ENCODE measurements around the gene CDK19.

The CDK19 gene

DNA sequence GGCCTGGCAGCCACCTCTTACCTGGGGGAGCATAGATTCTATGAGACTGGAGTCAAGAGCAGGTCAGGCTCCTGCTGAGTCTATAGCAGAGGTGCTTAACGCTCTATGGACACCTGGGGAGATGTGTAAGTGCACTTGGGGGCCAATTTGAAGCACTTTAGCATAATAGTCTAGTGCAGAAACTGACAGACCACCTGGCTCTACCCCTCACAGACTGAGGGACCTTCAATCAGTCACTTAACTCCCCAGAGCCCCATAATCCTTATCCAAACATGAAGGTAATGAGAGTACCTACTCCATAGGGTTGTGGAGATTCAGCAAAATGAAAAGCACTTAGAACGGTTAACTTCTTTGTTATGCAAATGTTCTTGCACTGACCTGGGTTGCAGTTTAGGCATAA is 251.6 kb downstream of the CDK19 start:
- no peak overlapping the region for H3K9ac ChIP-seq (ENCODE audit: low read length in 2 of 2)
- peaks cover 11% of the 10 kb centered on the region for H3K4me1 ChIP-seq (ENCODE audit: control insufficient read depth, insufficient read depth, low read length)
- no peak overlapping the region for H3K4me3 ChIP-seq (ENCODE audit: low read length in 2 of 2)
- no peaks in the 10 kb centered on the region for H3K27me3 ChIP-seq (ENCODE audit: control insufficient read depth in 1 of 2, insufficient read depth in 2 of 2, low read length in 2 of 2)
- H3K36me3 ChIP-seq (ENCODE audit: control insufficient read depth in 2 of 2, insufficient read depth in 2 of 2, low read length in 2 of 2): no peaks in the 10 kb centered on the region
- H3K9me3 ChIP-seq (ENCODE audit: control insufficient read depth in 2 of 2, low read length in 2 of 2): no peaks in the 10 kb centered on the region
- H3K27ac ChIP-seq (ENCODE audit: low read length): no peak overlapping the region

DNA sequence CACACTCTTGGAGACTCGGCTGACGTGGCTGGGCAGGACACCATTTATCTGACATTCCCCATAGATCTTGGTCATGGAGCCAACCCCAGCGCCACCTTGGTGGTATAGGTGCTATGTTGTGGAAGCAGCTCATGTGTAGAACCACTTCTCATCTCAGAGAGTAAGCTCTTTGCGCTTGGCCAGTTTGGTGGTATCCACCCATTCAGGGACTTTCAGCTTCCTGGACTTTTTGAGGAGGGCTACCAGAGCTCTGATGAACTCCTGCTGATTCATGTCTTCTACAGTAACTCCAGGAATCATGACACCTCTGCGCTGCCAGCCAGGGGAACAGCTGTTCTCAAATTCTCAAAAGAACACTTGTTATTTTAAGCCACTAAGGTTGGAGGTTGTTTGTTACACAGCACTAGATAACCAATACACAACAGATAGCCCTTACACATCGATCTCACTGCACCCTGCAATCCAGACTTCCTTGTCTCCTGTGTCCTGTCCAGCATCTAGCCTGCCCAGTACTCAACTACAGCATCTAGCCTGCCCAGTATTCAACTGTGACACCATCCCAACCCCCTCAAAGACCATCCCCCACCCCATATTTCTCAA is 252.9 kb downstream of the CDK19 start:
- Histone ChIP-seq H3K9me3 (ENCODE audit: control insufficient read depth in 2 of 2, low read length in 2 of 2) (no peaks in the 10 kb centered on the region), H3K9ac (ENCODE audit: low read length in 2 of 2) (no peak overlapping the region), H3K27ac (ENCODE audit: low read length) (no peak overlapping the region)

DNA sequence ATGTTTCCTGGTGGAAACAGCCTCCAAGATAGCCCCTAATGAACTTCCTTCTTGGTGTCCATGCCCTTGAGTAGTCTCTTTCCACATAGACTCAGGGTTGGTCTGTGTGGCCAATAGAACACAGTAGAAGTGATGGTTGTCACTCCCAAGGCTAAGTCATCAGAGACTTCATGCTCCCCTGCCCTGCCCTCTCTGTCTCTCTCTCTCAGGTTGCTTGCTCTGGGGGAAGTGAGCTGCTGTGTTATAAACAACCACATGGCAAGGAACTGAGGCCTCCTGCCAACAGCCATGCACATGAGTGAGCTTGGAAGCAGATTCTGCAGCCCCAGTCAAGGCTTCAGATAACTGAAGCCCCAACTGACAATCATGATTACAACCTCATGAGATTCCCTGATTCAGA is 253.6 kb downstream of the CDK19 start:
- H3K4me3 ChIP-seq (ENCODE audit: low read length in 2 of 2): no peak overlapping the region
- H3K27ac ChIP-seq (ENCODE audit: low read length): no peak overlapping the region
- peaks cover 7% of the 10 kb centered on the region for H3K4me1 ChIP-seq (ENCODE audit: control insufficient read depth, insufficient read depth, low read length)
- no peaks in the 10 kb centered on the region for H3K9me3 ChIP-seq (ENCODE audit: control insufficient read depth in 2 of 2, low read length in 2 of 2)
- no peak overlapping the region for H3K9ac ChIP-seq (ENCODE audit: low read length in 2 of 2)
- no peaks in the 10 kb centered on the region for H3K36me3 ChIP-seq (ENCODE audit: control insufficient read depth in 2 of 2, insufficient read depth in 2 of 2, low read length in 2 of 2)
- no peaks in the 10 kb centered on the region for H3K27me3 ChIP-seq (ENCODE audit: control insufficient read depth in 1 of 2, insufficient read depth in 2 of 2, low read length in 2 of 2)

More for the DNA sequence above, 252.9 kb downstream of the CDK19 start:
- Histone ChIP-seq H3K36me3 (ENCODE audit: control insufficient read depth in 2 of 2, insufficient read depth in 2 of 2, low read length in 2 of 2) (no peaks in the 10 kb centered on the region), H3K27me3 (ENCODE audit: control insufficient read depth in 1 of 2, insufficient read depth in 2 of 2, low read length in 2 of 2) (no peaks in the 10 kb centered on the region), H3K4me1 (ENCODE audit: control insufficient read depth, insufficient read depth, low read length) (peaks cover 11% of the 10 kb centered on the region), H3K4me3 (ENCODE audit: low read length in 2 of 2) (no peak overlapping the region)

DNA sequence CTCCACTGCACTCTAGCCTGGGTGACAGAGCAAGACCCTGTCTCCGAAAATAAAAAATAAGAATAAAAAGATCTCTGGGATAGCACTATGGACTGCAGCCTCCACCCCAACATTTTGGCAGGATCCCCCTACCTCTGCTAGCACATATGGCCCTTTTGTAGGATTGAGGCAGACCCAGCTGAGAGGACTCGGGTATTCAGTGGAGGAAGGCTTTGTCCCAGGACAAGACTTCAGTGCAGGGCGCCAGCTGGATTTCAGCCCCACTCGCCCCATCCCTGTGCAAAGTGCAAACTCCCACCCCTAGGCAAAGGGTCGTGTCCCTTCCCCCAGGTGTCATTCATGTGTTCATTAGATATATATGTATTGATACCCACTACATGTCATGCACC is 254.3 kb downstream of the CDK19 start:
- no peaks in the 10 kb centered on the region for H3K36me3 ChIP-seq (ENCODE audit: control insufficient read depth in 2 of 2, insufficient read depth in 2 of 2, low read length in 2 of 2)
- H3K27me3 ChIP-seq (ENCODE audit: control insufficient read depth in 1 of 2, insufficient read depth in 2 of 2, low read length in 2 of 2): no peaks in the 10 kb centered on the region
- peaks cover 4% of the 10 kb centered on the region for H3K4me1 ChIP-seq (ENCODE audit: control insufficient read depth, insufficient read depth, low read length)
- H3K9me3 ChIP-seq (ENCODE audit: control insufficient read depth in 2 of 2, low read length in 2 of 2): no peaks in the 10 kb centered on the region
- H3K9ac ChIP-seq (ENCODE audit: low read length in 2 of 2): no peak overlapping the region
- H3K4me3 ChIP-seq (ENCODE audit: low read length in 2 of 2): no peak overlapping the region
- no peak overlapping the region for H3K27ac ChIP-seq (ENCODE audit: low read length)

DNA sequence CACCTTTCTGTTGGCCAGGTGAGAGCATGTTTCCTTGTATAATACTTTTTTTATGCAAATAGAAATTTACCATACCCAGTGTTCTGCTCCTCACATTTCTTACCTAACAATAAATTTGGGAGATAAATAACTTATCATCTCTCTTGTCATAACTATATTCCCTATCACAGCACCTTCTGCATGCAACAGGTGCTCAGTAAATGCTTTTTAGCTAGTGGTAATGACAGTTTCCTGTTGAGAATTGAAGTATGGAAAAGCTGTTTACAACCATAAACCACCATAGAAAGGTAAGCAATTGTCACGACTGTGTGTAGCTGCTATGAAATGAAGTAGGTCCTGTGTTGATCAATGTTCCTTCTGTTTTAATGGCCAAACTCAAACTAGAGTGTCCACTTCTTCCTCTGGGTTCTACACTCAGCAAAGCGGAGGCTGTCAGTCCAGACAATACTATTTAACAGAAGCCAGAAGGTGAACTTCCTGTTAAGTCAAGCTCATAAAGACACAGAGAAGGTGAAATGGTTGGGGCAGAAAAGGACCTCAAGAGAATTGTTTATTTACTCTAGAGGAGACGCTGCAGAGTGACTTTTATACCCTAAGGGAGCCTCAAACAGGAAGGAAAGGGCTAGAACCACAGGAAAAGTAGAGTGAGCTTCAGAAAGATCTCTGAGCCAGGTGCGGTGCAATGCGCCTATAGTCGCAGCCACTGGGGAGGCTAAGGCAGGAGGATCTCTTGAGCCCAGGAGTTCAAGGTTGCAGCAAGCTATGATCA is 254.8 kb downstream of the CDK19 start:
- Histone ChIP-seq H3K27ac (ENCODE audit: low read length) (no peak overlapping the region), H3K9ac (ENCODE audit: low read length in 2 of 2) (no peak overlapping the region), H3K9me3 (ENCODE audit: control insufficient read depth in 2 of 2, low read length in 2 of 2) (no peaks in the 10 kb centered on the region), H3K4me1 (ENCODE audit: control insufficient read depth, insufficient read depth, low read length) (no peaks in the 10 kb centered on the region), H3K36me3 (ENCODE audit: control insufficient read depth in 2 of 2, insufficient read depth in 2 of 2, low read length in 2 of 2) (no peaks in the 10 kb centered on the region), H3K27me3 (ENCODE audit: control insufficient read depth in 1 of 2, insufficient read depth in 2 of 2, low read length in 2 of 2) (no peaks in the 10 kb centered on the region), H3K4me3 (ENCODE audit: low read length in 2 of 2) (no peak overlapping the region)
